OCI-LY1 (cell line): ENCODE measurements around the gene PSMD4.

Source experiments
- CTCF ChIP-seq: fragments of 200-600 bp; sonication (generic), shearing (Covaris generic); IDR thresholded peaks from 2 replicates; pipeline ENCODE4 v1.5.1; 2017; ENCODE audit warnings: mild to moderate bottlenecking, antibody characterized with exemption, low read length, moderate library complexity, mixed read lengths
- EZH2 ChIP-seq: fragments of 200-600 bp; sonication (generic), shearing (Covaris generic); IDR thresholded peaks from 2 replicates; pipeline ENCODE4 v1.8.0; 2017; ENCODE audit warnings: borderline replicate concordance, mixed run types, mild to moderate bottlenecking, antibody characterized with exemption, low read length, moderate library complexity, mixed read lengths

GRCh38 chr1:151314137-151314875 is 59.8 kb downstream of the PSMD4 start:
- TF ChIP-seq CTCF = no peak
- no peak for TF ChIP-seq EZH2
